ENCODE data around the gene PGR. TPM values are rescaled to one million over a fixed set of nuclear protein-coding genes. Genes with fewer than 3 reads are reported as not detected.

The PGR gene
- polyA plus RNA-seq, 1 donor (not counting 4 experiments of a cell fraction or from before 2014, with no cell fraction given): not detected

GRCh38 chr11:101008961-101009689 lies 120.5 kb downstream of the PGR start:
- Histone ChIP-seq H3K79me2 (ENCODE audit: control insufficient read depth, insufficient read depth, low read length) (no peaks in the 10 kb centered on the region), H3K27me3 (ENCODE audit: control insufficient read depth, extremely low read depth, insufficient read depth, low read length) (no peaks in the 10 kb centered on the region), H3K9me3 (ENCODE audit: control insufficient read depth, low read depth, low read length) (no peaks in the 10 kb centered on the region), H3K4me1 (ENCODE audit: control insufficient read depth, extremely low read depth, insufficient read depth, low read length) (no peaks in the 10 kb centered on the region), H2AFZ (ENCODE audit: control insufficient read depth, low read length) (no peak overlapping the region), H3K9me1 (ENCODE audit: control insufficient read depth, extremely low read depth, insufficient read depth, low read length) (no peaks in the 10 kb centered on the region), H3K4me3 (ENCODE audit: control insufficient read depth in 2 of 3, extremely low read depth in 1 of 3, insufficient read depth in 2 of 3, low read depth in 1 of 3, low read length in 3 of 3) (no peak overlapping the region), H3K4me2 (ENCODE audit: control insufficient read depth, extremely low read depth, insufficient read depth, low read depth, low read length) (no peak overlapping the region), H3K27ac (ENCODE audit: control insufficient read depth, insufficient read depth, low read length) (no peak overlapping the region), H3K9ac (ENCODE audit: control insufficient read depth, extremely low read depth, insufficient read depth, low read length) (no peak overlapping the region), H3K36me3 (ENCODE audit: control insufficient read depth in 2 of 2, extremely low read depth in 1 of 2, insufficient read depth in 2 of 2, low read length in 2 of 2) (no peaks in the 10 kb centered on the region), H4K20me1 (ENCODE audit: control insufficient read depth, extremely low read depth, insufficient read depth, low read length) (no peaks in the 10 kb centered on the region)
- dilution Hi-C loops (cut with MboI; ENCODE audit: extremely low pct_ligation_motif_present, low sequenced_read_pairs): no loop called here
- TF ChIP-seq EZH2 (IDR thresholded peaks at IDR 0.05; ENCODE audit: low read length) (no peak), CTCF (optimal IDR thresholded peaks at IDR 0.05 in 1 of 3, IDR thresholded peaks at IDR 0.05 in 1 of 3, conservative IDR thresholded peaks at IDR 0.05 in 1 of 3; ENCODE audit: extremely low read depth in 1 of 3, insufficient read depth in 2 of 3, low read length in 3 of 3) (no peak)
- no peak for FAIRE-seq
- no peak for DNase-seq (ENCODE audit: low read depth, low spot score)

- no peak for DNase-seq (ENCODE audit: low read depth, low spot score)
- H3K79me2 ChIP-seq (ENCODE audit: control insufficient read depth, insufficient read depth, low read length): no peaks in the 10 kb centered on the region
- no peaks in the 10 kb centered on the region for H3K4me1 ChIP-seq (ENCODE audit: control insufficient read depth, extremely low read depth, insufficient read depth, low read length)
- H3K27ac ChIP-seq (ENCODE audit: control insufficient read depth, insufficient read depth, low read length): no peak overlapping the region
- TF ChIP-seq EZH2 (IDR thresholded peaks at IDR 0.05; ENCODE audit: low read length) (no peak), CTCF (optimal IDR thresholded peaks at IDR 0.05 in 1 of 3, IDR thresholded peaks at IDR 0.05 in 1 of 3, conservative IDR thresholded peaks at IDR 0.05 in 1 of 3; ENCODE audit: extremely low read depth in 1 of 3, insufficient read depth in 2 of 3, low read length in 3 of 3) (peak in 1 of 3 experiments; percentile 13)
- H3K4me2 ChIP-seq (ENCODE audit: control insufficient read depth, extremely low read depth, insufficient read depth, low read depth, low read length): no peak overlapping the region
- H3K9me1 ChIP-seq (ENCODE audit: control insufficient read depth, extremely low read depth, insufficient read depth, low read length): no peaks in the 10 kb centered on the region
- dilution Hi-C loops (cut with MboI; ENCODE audit: extremely low pct_ligation_motif_present, low sequenced_read_pairs): no loop called here
- no peaks in the 10 kb centered on the region for H3K27me3 ChIP-seq (ENCODE audit: control insufficient read depth, extremely low read depth, insufficient read depth, low read length)
- no peak for FAIRE-seq
- no peaks in the 10 kb centered on the region for H4K20me1 ChIP-seq (ENCODE audit: control insufficient read depth, extremely low read depth, insufficient read depth, low read length)
- H3K9me3 ChIP-seq (ENCODE audit: control insufficient read depth, low read depth, low read length): no peaks in the 10 kb centered on the region
- no peak overlapping the region for H3K4me3 ChIP-seq (ENCODE audit: control insufficient read depth in 2 of 3, extremely low read depth in 1 of 3, insufficient read depth in 2 of 3, low read depth in 1 of 3, low read length in 3 of 3)
- no peaks in the 10 kb centered on the region for H3K36me3 ChIP-seq (ENCODE audit: control insufficient read depth in 2 of 2, extremely low read depth in 1 of 2, insufficient read depth in 2 of 2, low read length in 2 of 2)
- no peak overlapping the region for H2AFZ ChIP-seq (ENCODE audit: control insufficient read depth, low read length)
- no peak overlapping the region for H3K9ac ChIP-seq (ENCODE audit: control insufficient read depth, extremely low read depth, insufficient read depth, low read length)
These were observed 126.1 kb downstream of the PGR start for GRCh38 chr11:101003468-101003867.
